ENCODE data around the gene SCGB3A2.

GRCh38 chr5:147920420-147921030, 42.0 kb downstream of the SCGB3A2 start:
- TF ChIP-seq CTCF (IDR thresholded peaks at IDR 0.05; ENCODE audit: low read depth, low read length, poor library complexity, severe bottlenecking) = no peak
- TF ChIP-seq EZH2phosphoT487 (IDR thresholded peaks at IDR 0.05; ENCODE audit: borderline replicate concordance, low read length) = no peak

Measured in DOHH2 (cell line).